Stimulated activated CD4-positive, alpha-beta T cell treated with anti-CD3 and anti-CD28 coated beads, Interleukin-12 subunit alpha, Interleukin-12 subunit beta, amount 100 ng/mL, for 48 hours (primary cell): ENCODE measurements around the gene LGI2.
"Not testable (repeated sequence)": the region's sequence is repeated elsewhere in the genome, so short reads cannot be mapped to it uniquely, and the experiment has no call there.

Experiments used
- DNase-seq, 3 donors: peaks; one replicate each; pipeline ENCODE4 v3.0.0-alpha.2; 2020; ENCODE audit warnings: low read depth in 2 of 3, low spot score in 1 of 3

LGI2 gene, protein sequence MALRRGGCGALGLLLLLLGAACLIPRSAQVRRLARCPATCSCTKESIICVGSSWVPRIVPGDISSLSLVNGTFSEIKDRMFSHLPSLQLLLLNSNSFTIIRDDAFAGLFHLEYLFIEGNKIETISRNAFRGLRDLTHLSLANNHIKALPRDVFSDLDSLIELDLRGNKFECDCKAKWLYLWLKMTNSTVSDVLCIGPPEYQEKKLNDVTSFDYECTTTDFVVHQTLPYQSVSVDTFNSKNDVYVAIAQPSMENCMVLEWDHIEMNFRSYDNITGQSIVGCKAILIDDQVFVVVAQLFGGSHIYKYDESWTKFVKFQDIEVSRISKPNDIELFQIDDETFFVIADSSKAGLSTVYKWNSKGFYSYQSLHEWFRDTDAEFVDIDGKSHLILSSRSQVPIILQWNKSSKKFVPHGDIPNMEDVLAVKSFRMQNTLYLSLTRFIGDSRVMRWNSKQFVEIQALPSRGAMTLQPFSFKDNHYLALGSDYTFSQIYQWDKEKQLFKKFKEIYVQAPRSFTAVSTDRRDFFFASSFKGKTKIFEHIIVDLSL

GRCh38 chr4:25030277-25031076 lies at the start of gene LGI2:
Gene LGI2 (minus strand): TSS chr4:25030946. CDS start chr4:25030693, 253 bp downstream.
- no peak for DNase-seq

DNA sequence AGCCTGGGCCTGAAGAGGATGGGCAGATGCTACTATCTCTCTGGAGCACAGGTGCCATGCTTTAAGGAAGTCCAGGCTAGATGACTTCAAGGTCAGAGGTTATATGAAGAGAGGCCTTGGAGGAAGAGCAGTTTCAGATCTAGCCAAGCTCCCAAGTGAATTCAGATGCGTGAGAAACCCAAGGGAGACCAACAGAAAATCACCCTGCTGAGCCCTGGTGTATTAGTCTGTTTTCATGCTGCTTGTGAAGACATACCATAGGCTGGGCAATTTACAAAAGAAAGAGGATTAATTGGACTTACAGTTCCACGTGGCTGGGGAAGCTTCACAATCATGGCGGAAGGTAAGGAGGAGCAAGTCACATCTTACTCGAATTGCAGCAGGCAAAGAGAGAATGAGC lies 47.8 kb upstream of the LGI2 start:
- DNase-seq = no peak

GRCh38 chr4:25076625-25077398 lies 46.1 kb upstream of the LGI2 start:
- DNase-seq = no peak

- no peak for DNase-seq
Observed at GRCh38 chr4:25075851-25076250, 45.1 kb upstream of the LGI2 start.

DNA sequence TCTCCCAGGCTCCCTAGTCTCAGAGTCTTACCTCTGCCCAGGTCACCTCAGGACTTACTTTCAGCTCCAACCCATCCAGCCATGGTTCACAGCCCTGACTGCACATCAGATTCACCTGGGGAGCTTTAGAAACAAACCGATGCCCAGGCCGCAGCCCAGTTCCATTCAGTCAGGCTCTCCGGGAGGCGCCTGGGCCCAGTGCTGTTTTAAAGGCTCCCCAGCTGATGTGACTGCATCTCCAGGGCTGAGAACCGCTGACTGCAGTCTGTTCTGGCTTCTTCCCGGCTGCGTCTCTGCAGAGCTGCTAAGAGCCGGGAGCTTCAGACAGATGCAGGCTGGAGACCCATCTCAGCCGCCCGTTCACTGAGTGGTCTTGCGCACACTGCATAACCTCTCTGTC lies 44.4 kb upstream of the LGI2 start:
- DNase-seq = no peak

DNA sequence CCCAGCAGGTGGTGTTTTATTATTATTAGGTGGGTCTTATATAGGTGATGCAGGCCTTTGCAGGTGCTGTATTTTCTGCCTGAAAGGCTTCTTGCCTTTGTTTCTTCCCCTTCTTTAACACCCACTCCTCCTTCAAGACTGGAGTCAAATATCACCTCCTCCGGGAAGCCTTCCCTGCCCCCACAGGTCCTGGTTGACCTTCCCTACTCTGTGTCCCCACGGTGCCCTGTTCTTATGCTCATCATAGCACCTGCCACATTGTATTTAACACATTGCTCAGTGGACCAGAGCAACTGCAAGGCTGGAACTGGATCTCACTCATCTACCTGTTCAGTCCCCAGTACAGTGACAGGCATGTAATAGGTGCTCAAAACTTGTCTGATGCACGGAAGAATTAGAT lies 39.8 kb upstream of the LGI2 start:
- no peak for DNase-seq

DNA sequence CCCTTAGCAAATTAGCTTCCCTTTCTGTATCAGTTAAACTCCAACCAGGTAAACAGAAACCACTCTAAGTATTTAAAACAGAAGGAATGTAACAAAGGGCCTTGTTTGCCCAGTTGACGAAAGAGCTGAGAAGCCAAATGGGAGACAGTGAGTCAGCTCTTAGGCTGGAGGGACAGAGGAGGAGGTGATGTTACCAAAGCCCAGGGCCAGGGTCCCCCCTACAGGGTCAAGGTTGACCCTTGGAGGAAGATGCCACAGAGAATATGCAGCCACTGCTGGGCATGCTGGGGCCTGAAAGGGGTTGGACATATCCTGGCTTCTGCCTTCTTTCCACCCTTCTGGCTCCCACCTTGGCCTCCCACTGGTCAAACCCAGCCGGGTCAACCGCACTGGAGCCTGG lies 38.3 kb upstream of the LGI2 start:
- no peak for DNase-seq

DNA sequence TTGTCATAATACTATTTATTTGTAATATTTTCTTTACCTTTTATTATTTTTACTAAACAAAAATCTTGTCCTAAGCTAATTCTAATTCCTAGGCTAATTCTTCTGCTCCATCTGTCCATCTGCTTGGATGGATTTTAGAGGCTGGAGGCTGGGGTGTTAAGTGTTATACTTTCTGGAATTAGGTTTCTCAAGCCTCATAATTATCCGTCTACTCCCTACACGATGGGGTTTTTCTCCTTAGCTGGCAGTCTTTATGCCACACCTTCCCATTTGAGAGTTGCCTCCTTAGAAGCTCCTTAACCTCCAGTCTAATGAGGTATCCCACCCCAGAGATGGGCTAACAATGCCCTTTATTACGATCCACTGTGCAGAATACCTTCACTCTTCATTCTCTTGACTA lies 37.6 kb upstream of the LGI2 start:
- DNase-seq = no peak

GRCh38 chr4:25065932-25066590 lies 35.3 kb upstream of the LGI2 start:
- no peak for DNase-seq

GRCh38 chr4:25065431-25065858 lies 34.7 kb upstream of the LGI2 start:
- DNase-seq = no peak

- not testable (repeated sequence) for DNase-seq
Observed at GRCh38 chr4:25064447-25064846, 33.7 kb upstream of the LGI2 start.

DNA sequence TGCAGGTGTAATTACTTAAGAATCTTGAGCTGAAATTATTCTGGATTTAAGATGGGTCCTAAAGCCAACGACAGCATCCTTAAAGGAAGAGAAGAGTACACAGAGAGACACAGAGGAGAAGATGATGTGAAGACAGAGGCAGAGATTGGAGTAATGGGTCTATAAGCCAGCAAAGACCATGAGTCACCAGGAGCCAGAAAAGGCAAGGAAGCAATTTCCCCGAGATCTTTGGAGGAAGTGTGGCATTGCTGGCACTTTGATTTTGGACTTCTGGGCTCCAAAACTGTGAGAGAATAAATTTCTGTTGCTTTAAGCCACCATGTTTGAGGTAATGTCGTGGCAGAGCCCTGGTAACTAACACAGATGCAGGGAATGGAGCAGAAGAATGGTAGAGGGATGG lies 32.4 kb upstream of the LGI2 start:
- DNase-seq = no peak

DNA sequence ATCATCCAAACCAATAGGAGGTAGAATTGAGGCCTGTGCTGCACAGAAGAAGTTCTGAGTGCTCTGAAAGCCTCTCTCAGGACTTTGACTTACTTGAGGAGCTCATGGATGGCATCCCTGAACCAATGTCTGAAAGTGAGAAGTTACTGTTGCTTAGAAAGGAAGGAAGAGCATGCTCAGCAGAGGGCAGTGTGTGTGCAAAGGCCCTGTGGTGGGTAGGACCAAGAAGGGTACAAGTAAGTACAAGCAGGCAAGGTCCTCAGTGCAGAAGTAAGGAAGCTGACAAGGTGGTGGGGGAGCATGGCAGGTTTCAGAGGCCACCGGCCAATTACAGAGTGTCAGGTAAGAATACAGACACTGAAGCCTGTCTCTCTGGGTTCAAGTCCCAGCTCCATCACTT lies 31.4 kb upstream of the LGI2 start:
- no peak for DNase-seq

- DNase-seq = no peak
Observed at GRCh38 chr4:25061602-25062001, 30.9 kb upstream of the LGI2 start.

DNA sequence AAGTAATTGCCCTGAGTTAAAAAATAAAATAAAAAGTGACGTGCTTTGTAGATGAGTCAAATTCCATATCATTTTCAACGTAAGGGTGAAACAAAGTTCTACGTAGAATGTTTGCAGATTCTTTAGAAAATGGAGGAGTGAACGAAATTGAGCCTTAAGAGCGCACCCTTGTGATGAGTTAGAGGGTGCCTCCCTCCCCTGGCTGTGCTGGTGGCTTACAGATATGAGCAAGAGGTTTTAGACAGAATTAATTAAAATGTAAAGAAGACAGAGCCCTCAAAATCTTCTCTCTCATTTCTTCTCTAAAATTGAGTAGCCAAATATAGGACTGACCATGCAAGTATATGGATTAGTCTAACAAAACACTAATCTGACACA lies 30.2 kb upstream of the LGI2 start:
- no peak for DNase-seq

DNA sequence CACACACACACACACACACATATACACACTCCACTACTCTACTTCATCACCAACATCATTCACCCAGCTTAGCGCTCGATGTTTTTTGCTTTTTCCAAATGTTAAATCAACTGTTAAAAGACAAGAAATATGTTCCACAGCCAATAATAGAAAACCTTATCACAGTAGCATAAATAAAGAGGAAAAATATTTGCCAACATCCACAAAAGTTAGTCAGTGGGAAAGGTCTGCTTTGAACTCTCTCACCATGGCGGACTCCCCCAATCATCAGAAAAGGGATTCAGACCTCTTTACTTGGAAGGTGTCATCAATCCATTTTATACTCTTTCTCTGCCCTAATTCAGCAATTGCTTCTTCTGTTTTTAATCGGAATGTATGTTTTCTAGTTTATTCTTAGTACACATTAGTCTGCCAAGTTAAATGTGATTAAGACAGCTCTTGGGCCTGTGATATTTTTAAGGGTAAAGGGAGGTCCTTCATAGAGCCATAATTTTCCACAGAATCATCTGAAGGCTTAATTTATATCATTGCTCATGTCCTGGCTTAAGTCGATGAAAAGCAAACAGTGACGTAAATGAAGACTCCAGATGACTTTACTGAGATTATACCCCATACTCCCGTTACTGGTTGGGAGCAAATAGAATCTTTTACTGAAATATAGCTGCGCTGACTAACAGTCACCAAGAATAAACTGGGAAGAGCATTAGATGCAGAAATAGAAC lies 29.7 kb upstream of the LGI2 start:
- DNase-seq = no peak

GRCh38 chr4:25059791-25060190 lies 29.0 kb upstream of the LGI2 start:
- DNase-seq = no peak

DNA sequence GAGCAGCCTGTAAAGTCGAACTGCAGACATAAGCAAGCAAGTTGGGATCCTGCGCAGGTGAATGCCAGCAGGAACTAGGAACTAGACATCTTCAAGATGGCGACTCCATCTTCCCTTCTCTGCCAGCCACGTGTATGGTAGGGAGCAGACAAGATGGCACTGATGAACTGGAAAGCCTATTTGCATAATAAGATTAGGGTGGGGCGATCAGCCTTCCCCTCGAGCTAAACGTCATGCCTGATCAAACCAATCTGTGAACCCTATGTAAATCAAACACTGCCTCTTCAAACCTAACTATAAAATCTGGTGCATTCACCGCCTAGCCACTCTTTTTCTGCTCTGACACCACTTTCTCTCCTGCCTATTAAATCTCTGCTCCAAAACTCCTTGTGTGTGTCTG lies 28.1 kb upstream of the LGI2 start:
- DNase-seq = no peak

- DNase-seq = no peak
Observed at GRCh38 chr4:25057299-25057698, 26.6 kb upstream of the LGI2 start.

DNA sequence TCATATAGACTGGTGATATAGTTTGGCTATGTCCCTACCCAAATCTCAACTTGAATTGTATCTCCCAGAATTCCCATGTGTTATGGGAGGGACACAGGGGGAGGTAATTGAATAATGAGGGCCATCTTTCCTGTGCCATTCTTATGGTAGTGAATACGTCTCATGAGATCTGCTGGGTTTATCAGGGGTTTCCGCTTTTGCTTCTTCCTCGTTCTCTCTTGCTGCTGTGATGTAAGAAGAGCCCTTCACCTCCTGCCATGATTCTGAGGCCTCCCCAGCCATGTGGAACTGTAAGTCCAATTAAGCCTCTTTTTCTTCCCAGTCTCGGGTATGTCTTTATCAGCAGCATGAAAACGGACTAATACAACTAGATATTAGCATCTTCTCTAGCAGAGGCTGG lies 21.3 kb upstream of the LGI2 start:
- not testable (repeated sequence) for DNase-seq
